HG03378 (cell line): ENCODE results near the gene AKR1C1.
"Not testable (repeated sequence)": the region's sequence is repeated elsewhere in the genome, so short reads cannot be mapped to it uniquely, and the experiment has no call there.

Experiments
- ATAC-seq: cut with Tn5 transposase; IDR thresholded peaks from one replicate; pipeline ENCODE4 v1.9.1; 2021; ENCODE audit warnings: mild to moderate bottlenecking, moderate library complexity; ENCODE audit not compliant: unreplicated experiment

Gene AKR1C1

DNA sequence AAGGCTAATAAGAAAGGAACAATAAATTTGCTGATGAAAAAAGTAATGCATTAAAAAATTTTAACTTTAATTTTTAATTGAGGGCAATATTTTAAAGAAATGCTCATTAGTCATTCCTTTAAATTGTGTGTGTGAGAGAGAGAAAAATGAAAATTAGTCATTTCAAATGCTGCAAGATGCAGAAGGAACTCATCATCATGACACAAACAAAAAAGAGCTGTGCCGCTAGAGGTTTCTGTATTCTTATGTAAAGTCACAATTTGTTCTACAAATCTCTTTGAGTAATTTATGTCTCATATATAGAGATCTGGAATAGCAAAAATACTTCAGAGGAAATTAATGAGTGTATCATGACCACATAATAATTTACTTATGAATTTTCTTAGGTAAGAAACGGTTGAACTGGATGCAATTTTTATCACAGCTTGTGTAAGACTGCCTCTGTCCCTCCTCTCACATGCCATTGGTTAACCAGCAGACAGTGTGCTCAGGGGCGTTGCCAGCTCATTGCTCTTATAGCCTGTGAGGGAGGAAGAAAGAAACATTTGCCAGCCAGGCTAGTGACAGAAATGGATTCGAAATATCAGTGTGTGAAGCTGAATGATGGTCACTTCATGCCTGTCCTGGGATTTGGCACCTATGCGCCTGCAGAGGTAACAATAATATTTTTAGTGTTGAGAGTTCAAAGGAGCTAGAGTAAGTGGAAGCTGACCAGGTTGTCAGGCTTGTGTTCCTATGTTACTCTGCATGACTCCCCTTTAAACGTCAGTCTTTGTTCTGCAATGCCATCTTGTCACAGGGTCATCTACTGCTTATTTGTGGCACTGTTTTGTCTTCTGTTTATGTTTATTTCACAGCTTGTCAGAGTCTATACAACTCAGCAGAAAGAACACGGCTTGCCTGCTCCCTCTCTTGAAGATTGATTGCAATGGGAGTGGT is at the start of gene AKR1C1:
Gene AKR1C1, plus strand, starts transcription at position 540 of the 939 bp plus-strand sequence. Its CDS starts 30 bp downstream, at position 570.
- not testable (repeated sequence) for ATAC-seq

GRCh38 chr10:4914213-4914850 is 48.9 kb upstream of the AKR1C1 start:
- no peak for ATAC-seq

GRCh38 chr10:4916086-4916716 is 47.0 kb upstream of the AKR1C1 start:
- no peak for ATAC-seq

- no peak for ATAC-seq
Measured at GRCh38 chr10:4918236-4918635, 45.0 kb upstream of the AKR1C1 start.

DNA sequence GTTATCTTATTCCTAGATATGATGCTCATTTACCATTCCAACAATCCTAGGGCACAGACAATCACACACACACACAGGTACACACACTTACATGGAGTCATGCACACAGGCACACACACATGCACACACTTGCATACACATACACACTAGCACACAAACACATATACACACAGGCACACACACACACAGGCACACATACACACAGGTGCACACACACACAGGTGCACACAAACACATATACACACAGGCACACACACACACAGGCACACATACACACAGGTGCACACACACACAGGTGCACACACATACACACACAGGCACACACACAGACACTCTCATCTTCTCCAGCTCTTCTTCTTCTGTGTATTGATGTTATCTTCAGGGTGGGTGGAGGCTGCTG is 38.7 kb upstream of the AKR1C1 start:
- ATAC-seq, result not testable (repeated sequence)

- no peak for ATAC-seq
Measured at GRCh38 chr10:4926400-4926799, 36.8 kb upstream of the AKR1C1 start.

DNA sequence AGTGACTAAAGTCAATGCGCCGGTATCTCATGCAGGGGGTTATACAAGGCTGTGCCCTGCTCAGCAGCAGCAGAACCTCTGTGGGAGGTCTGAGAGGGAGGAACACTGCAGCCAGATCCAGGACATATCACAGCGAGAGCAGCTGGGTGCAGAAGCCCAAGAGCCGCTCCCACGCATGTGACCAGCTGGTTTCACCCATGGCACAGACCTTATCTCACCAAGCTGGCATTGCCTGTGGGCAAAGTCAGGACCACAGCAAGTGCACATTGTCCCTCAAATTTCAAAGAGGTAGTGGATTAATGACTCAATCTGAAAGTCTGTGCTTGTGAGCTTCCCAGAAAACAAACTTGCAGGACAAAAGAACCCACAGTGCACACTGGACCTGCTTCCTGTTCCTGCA is 31.6 kb upstream of the AKR1C1 start:
- no peak for ATAC-seq

GRCh38 chr10:4934391-4934987 is 28.7 kb upstream of the AKR1C1 start:
- no peak for ATAC-seq

- no peak for ATAC-seq
Measured at GRCh38 chr10:4937346-4937745, 25.9 kb upstream of the AKR1C1 start.

DNA sequence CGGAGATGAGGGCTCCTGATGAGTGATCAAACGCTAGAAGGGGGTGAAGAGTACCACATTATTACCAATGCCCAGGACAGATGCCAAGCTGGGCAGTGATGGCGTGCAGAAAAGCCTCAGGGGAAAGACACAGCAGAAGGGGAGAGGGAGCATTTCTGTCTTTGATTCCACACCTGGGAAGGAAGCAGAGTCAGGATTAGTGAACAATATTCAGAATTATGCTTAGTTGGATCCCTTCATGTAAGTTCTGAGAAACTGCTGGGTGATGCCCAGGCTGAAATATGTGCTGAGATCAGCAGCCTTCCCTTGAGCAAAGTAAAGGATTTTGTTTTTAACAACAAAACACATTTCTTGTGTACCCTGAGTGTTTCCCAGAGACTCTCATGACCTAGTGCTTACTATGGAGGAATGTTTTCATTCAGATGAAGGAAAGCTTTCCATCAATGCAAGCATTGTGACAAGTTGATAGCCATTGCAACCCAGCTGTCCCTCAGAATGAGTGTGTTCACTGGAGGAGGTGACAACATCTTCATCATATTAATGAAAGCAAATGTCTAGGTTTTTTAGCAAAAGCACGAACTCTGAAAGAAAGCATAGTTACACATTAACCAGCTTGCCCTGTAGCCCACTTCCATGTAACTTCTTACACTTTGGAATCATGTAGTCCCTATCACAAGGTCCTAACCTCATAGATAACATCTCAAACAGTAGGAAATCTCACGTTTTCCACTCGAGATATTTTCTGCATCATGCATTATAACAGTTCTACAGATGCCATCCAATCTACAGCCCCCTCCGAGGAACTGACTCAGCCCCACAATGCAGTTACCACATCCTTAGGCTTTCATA is 23.8 kb upstream of the AKR1C1 start:
- no peak for ATAC-seq

GRCh38 chr10:4940073-4940428 is 23.2 kb upstream of the AKR1C1 start:
- ATAC-seq, result not testable (repeated sequence)

DNA sequence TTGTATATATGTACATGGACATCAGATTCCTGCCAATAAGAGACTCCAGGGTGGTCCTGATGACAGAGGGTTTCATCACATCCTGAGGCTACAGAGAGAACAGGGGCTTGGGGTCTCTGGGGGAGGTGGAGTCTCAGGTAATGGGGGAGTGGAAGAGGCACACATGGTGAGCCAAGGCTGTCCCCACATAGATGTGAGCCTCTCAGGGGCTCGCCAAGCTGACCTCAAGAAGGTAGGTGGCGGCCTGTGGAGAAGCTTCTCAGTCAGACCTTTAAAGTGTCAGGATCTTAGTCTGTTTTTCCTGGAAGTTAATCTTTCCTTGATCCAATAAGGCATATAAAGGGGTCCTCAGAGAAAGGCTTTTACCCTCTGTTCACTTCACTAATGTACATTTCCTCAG is 22.3 kb upstream of the AKR1C1 start:
- ATAC-seq, result not testable (repeated sequence)

- no peak for ATAC-seq
Measured at GRCh38 chr10:4941540-4942330, 21.5 kb upstream of the AKR1C1 start.

GRCh38 chr10:4942931-4943330 is 20.3 kb upstream of the AKR1C1 start:
- ATAC-seq, result not testable (repeated sequence)

GRCh38 chr10:4943416-4943815 is 19.8 kb upstream of the AKR1C1 start:
- not testable (repeated sequence) for ATAC-seq

DNA sequence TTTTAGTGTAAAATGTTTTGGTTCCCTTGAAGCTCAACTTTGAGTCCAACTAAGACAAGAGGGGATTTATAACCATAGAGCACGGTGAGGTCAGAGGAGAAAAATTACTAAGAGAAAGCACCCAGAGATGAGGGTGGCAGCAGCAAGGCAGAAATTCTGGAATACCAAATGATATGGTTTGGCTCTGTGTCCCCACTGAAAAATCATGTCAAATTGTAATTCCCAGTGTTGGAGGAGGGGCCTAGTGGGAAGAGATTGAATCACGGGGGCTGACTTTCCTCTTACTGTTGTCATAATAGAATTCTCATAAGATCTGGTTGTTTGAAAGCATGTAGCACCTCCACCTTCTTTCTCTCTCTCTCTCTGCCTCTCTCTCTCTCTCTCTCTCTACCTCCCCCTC is 19.4 kb upstream of the AKR1C1 start:
- ATAC-seq, result no peak

DNA sequence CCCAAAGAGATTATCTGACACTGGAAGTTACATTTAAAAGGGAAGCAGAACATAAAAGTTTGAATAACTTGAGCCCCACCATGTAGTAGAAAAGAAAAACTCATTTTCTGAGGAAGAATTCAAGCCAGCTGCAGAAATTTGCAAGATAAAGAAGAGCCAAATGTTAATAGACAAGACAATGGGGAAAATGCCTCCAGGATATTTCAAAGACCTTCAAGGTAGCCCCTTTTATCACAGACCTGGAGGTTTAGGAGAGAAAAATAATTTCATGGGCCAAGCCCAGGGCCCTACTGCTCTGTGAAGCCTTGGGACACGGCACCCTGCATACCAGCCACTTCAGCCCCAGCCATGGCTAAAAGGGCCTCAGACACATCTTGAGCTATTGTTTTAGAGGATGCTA is 18.4 kb upstream of the AKR1C1 start:
- no peak for ATAC-seq

DNA sequence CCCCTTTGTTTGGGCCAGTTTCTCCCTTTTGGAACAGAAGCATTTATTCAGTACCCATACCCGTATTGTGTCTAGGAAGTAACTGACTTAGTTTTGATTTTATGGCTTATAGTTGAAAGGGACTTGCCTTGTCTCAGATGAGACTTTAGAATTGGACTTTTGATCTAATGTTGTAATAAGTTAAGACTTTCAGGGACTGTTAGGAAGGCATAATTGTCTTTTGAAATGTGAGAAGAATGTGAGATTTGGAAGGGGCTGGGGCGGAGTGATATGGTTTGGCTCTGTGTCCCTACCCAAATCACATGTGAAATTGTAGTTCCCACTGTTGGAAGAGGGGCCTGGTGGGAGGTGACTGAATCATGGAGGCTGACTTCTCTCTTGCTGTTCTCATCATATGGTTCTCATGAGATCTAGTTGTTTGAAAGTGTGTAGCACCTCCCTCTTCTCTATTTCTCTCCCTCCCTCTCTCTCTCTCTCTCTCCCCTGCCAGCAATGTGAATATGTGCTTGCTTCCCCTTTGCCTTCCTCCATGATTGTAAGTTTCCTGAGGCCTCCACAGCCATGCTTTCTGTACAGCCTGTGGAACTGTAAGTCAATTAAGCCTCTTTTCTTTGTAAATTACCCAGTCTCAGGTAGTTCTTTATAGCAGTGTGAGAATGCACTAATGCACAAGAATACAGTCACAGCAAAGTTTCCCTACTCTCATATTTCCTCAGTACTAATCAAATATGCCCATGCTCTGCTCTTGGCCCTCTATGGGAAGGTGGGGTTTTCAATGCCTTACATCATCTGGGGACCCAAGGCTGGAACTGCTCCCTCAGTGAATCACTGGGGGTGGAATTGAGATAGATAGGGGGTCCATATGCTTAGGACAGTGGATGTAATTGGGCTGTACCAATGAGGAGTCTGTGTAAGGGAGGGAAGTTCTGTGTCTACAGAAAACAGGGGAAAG is 17.2 kb upstream of the AKR1C1 start:
- no peak for ATAC-seq
